Activated CD8-positive, alpha-beta memory T cell treated with anti-CD3 and anti-CD28 coated beads, Interleukin-2, amount 50 U/mL, for 1 hour (primary cell): ENCODE data around the gene ZNF674.

Experiments
- DNase-seq: peaks from one replicate; pipeline ENCODE4 v3.0.0-alpha.2; 2020; ENCODE audit errors: extremely low read depth

Gene ZNF674

DNA sequence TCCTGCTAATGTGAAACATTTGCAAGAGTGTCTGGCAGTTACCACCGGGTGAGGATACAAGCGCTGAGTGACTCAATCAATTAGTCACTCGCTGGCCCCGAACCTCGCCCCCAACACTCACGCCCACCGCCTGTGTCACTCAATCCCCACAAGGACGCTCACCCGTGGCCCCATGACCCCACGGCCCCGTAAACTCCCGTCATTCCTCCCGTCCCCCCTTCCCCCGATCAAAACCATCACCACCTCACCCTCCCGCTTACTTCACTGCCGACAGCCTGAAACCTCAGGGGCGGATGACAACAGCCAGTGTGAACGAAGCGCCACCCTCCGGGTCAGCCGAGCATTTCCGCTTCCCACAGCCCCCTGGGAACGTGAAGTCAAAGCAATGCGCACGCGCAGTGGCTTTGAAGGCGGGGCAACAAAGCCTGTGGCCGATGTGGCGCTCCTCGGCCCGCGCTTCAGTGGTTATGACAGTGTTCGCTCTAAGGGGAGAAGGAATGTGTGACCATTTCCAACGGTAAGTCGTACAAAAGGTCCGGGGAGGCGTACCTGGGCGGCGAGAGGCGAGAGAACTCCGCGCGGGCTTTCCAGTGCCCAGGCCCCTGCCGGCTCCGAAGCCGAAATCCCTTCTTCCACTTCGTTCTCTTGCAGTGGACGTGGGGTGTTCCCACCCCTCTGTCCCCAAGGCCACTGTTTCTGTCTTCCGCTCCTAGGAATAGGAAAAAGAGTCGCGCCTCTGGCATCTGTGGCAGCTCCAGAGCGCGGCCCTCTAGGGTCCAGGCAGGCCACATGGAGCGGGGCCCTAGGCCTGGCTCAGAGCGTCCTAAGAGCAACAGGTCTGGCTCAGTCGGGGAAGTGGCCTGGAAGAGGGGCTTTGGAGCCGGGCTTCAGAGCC lies at the start of gene ZNF674:
Gene ZNF674, minus strand, starts transcription at position 311 of the 895 bp plus-strand sequence. CDS start 3,334 bp downstream, outside the sequence.
- DNase-seq, result peak; percentile 84

DNA sequence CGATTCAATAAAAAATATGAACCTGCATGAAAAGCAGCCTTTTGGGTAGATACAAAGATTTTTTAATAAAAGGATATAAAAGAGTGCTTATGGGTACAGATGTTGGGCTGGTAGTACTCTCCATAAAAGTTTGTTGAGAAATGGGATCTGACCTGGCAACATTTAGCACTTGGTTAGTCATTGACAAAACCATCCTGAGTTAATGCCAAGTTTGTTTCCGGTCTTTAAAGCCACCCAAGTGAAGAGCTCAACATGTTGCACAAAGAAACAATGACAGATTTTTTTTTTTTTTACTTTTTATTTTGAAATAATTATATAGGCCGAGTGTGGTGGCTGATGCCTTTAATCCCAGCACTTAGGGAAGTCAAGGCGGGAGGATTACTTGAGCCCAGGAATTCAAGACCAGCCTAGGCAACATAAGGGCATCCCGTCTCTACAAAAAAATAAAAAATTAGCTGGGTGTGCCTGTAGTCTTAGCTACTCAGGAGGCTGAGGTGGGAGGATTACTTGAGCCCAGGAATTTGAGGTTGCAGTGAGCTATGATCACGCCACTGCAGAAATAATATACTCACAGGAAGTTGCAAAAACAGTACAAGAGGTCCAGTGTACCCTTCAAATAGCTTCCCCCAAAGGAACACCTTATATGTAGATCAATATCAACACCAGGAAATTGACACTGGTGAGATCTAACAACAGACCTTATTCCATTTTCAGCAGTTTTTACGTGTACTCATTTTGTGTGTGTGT lies 44.9 kb upstream of the ZNF674 start:
- no peak for DNase-seq

GRCh38 chrX:46588263-46588662 lies 43.0 kb upstream of the ZNF674 start:
- no peak for DNase-seq

GRCh38 chrX:46587753-46588171 lies 42.5 kb upstream of the ZNF674 start:
- DNase-seq, result no peak

DNA sequence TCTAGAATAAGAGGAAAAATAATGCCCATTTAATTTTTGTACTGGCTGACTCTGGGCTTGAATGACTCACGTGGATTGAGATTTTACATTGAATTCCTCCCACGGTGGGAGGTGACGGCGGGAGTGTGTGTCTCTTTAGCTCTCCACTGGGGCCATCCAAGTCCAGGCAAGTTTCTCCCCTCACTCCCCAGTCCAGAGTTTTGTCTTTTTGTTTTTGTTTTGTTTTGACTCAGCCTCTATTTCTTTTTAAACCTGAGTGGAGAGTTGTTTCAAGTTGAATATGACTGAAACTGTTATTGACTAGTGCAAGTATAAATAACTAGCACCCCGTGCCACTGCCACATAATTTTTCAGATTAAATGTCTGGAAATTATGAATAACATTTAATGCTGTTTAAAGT lies 41.9 kb upstream of the ZNF674 start:
- DNase-seq, result no peak

- no peak for DNase-seq
These were observed 39.5 kb upstream of the ZNF674 start for GRCh38 chrX:46584736-46585135.

- no peak for DNase-seq
These were observed 37.7 kb upstream of the ZNF674 start for GRCh38 chrX:46582966-46583365.

DNA sequence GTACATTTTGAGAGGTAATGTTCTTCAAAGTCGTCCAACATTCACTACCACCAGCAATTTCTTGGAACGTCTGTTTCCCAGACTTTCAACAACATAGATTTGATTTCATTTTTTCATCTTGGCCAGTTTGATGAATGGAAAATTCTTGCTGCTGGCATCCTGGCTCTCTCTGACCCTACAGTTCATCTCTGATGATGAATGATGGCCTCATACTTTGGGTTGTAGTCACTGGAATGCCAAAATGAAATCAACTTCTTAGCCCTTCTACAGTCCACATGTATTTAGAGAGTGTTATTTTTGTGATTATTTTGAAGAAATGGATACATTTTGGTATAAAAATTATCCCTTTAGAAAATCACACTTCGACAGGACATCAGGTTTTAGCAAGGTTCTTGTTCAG lies 37.1 kb upstream of the ZNF674 start:
- no peak for DNase-seq

DNA sequence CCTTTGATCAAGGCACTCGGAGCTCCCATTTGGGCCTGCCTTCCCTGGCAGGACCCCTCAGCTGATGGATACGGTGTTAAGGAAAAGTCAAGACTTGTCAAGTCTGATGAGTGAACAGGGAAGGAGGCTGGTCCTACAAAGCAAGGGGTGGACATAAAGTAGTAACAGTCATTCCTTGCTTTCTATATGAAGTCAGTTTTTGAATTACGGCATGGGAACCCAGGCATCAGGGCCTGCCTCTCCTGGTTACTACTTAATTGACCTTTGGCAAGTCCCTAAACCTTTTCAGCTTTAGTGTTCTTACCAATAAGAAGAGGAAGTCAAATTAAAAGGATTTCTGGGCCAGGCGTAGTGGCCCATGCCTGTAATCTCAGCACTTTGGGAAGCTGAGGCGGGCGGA lies 35.4 kb upstream of the ZNF674 start:
- no peak for DNase-seq

DNA sequence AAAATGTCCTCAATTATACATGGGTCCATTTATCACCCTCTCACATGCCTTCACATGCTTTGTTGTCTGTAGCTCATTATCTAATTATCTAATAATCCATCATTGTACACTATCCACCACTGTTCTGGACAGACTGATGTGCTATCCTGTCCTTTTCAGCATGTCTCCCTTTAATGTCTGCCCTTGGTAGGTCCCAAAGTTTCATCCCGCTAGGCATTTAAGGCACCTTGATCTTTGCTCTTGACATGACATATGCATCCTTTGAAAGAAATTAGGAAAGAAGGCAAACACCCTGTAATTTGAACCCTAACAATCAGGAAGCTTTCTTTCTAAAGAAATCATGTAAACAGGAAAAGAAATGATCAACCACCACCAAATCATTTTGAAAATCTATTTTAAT lies 34.0 kb upstream of the ZNF674 start:
- DNase-seq, result no peak

DNA sequence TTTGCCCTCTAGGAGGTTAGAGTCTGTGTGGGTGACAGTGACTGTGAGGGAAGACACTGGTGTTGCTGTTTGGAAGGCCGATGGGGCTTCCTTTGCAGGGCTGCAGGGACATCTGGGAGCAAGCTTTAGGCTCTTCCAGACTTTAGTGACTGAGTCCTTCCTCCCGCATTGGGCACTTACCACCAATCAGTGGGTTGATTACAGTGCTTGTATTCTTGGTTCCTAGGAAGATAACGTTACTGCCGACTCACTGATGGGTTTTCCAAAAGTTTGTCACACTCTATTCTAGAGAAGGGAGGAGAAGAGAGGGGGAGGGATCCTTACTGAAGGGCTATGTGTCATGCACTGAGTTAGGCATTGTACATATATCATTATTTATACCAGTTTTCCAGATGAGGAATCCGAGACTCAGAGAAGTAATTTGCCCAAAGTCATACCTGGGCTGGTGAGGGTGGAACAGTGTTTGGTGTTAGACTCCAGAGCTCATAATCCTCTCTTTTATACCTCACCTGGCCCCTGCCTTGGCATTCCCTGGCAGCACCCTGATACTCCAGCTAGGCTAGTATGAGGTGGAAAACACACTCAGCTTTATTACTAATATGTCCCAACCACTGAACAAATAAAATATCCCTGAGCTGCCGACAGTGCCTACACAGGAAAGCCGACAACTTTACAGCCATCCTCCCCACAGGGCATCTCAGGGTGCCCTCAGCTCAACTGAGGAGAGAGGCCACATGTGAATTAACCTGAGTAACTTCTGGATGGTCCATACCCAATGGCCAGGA lies 32.2 kb upstream of the ZNF674 start:
- DNase-seq, result no peak

DNA sequence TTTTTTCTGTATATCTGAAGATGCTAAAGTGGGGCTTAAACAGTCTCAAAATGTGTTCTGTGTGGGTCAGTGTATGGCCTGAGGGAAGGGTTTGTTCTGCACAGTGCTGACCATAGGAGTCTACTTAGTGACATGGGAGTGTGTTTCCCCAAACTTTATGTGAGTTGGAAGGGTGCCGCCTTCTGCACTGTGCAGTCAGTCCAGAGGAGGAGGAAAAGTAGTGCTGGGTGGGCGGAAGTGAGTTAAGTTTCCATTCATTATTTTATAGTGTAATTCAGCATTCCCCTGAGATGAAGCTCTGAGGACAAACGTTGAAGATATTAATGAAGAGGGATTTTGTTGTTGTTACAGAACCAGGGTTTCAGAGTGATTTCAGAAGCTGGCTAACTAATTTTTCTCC lies 31.2 kb upstream of the ZNF674 start:
- DNase-seq, result no peak

GRCh38 chrX:46575991-46576392 lies 30.8 kb upstream of the ZNF674 start:
- DNase-seq, result no peak

- no peak for DNase-seq
These were observed 30.4 kb upstream of the ZNF674 start for GRCh38 chrX:46575586-46575985.

- no peak for DNase-seq
These were observed 29.7 kb upstream of the ZNF674 start for GRCh38 chrX:46574774-46575381.

GRCh38 chrX:46573892-46574773 lies 28.9 kb upstream of the ZNF674 start:
- DNase-seq, result no peak

- no peak for DNase-seq
These were observed 28.2 kb upstream of the ZNF674 start, which contains the start of gene CHST7 for GRCh38 chrX:46573331-46573891. TSS of gene CHST7 (plus strand) at chrX:46573765. CDS start at chrX:46573932, 167 bp downstream.

DNA sequence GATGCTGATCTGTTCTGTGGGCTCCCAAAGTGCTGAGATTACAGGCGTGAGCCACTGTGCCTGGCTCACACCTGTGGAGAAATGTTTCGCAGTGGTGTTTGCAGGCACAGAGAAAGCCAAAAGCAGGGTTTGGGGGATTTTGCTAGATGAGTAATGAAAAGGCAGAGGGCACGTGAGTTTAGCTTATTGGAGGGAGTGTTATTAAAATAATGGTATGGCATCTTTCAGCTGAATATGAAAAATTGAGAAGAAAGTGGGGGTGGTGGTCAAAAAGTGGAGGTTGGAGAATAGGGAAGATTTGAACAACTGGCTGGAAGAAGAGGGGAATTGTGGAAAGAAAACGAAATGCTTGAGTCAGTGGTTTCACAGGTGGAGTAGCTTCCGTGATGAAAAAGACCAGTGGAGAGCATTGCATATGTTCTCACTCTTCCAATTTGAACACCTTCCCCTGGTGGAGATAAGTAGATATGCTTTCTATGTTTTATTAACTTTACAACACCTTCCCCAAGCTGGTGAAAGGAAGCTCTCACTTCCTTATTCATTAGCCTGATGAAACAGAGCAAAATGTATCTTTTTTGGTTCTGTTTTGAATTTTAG lies 27.2 kb upstream of the ZNF674 start:
- DNase-seq, result no peak

DNA sequence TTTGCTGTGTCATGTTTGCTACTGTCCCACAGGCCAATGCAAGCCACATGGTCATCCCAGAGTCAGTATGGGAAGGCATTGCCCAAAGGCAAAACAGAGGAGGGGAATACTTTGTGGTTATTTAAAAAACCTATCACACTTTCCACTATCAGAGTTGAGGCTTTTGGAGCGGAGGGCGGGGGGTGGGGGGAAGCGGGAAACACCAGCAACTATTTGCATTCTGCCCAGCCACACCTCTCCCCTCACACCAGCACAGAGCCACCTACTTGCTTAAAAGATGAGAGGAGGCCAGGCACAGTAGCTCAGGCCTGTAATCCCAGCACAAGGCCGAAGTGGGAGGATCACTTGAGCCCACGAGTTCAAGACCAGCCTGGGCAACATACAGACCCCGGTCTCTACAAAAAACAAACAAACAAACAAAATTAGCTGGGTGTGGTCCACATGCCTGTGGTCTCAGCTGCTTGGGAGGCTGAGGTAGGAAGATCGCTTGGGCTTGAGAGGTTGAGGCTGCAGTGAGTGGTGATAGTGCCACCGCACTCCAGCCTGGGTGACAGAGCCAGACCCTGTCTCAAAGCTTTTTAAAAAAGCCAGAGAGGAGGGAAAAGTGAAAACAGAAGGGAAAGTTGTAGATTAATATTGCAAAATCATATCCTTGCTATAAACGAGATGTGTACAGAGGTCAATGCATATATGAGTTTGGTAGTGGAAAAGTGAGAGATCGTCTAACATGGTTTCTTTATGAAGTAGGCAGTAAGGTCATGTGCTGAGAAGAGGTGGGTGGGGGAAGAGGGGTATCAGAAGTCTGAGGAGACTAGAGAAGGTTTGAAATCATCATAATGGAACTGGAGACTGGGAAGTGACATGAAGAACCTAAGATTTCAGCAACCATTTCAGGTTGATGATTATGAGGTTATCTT lies 26.5 kb upstream of the ZNF674 start:
- DNase-seq, result no peak
